ENCODE measurements around the gene C2orf49.
A peak's percentile ranks its signal among the peaks of the same experiment; 100 is the strongest.

The C2orf49 gene

GRCh38 chr2:105362862-105363591, 25.7 kb downstream of the C2orf49 start:
- peak; percentile 3 for DNase-seq (ENCODE audit: low read depth)

GRCh38 chr2:105364436-105365139, 27.2 kb downstream of the C2orf49 start:
- peak; percentile 0 for DNase-seq (ENCODE audit: low read depth)

- peak; percentile 1 for DNase-seq (ENCODE audit: low read depth)
These were observed 27.9 kb downstream of the C2orf49 start for GRCh38 chr2:105365206-105365605.

GRCh38 chr2:105368759-105369408, 31.5 kb downstream of the C2orf49 start:
- no peak for DNase-seq (ENCODE audit: low read depth)

GRCh38 chr2:105369777-105370690, 32.7 kb downstream of the C2orf49 start:
- peak; percentile 85 for DNase-seq (ENCODE audit: low read depth)

- no peak for DNase-seq (ENCODE audit: low read depth)
These were observed 33.8 kb downstream of the C2orf49 start for GRCh38 chr2:105371156-105371555.

- DNase-seq (ENCODE audit: low read depth): no peak
These were observed 34.5 kb downstream of the C2orf49 start for GRCh38 chr2:105371810-105372209.

GRCh38 chr2:105373344-105373781, 36.0 kb downstream of the C2orf49 start:
- DNase-seq (ENCODE audit: low read depth): no peak

- DNase-seq (ENCODE audit: low read depth): no peak
These were observed 36.6 kb downstream of the C2orf49 start for GRCh38 chr2:105373895-105374401.

GRCh38 chr2:105375001-105375561, 37.7 kb downstream of the C2orf49 start:
- peak; percentile 81 for DNase-seq (ENCODE audit: low read depth)

- DNase-seq (ENCODE audit: low read depth): no peak
These were observed 38.7 kb downstream of the C2orf49 start for GRCh38 chr2:105376010-105376409.

GRCh38 chr2:105376789-105377240, 39.5 kb downstream of the C2orf49 start:
- DNase-seq (ENCODE audit: low read depth): peak; percentile 84

GRCh38 chr2:105377871-105378270, 40.5 kb downstream of the C2orf49 start:
- no peak for DNase-seq (ENCODE audit: low read depth)

GRCh38 chr2:105378276-105378840, 41.0 kb downstream of the C2orf49 start:
- no peak for DNase-seq (ENCODE audit: low read depth)

GRCh38 chr2:105378921-105379383, 41.6 kb downstream of the C2orf49 start:
- no peak for DNase-seq (ENCODE audit: low read depth)

GRCh38 chr2:105379741-105380186, 42.4 kb downstream of the C2orf49 start:
- DNase-seq (ENCODE audit: low read depth): no peak

- peak; percentile 62 for DNase-seq (ENCODE audit: low read depth)
These were observed 43.2 kb downstream of the C2orf49 start for GRCh38 chr2:105380432-105381100.

GRCh38 chr2:105381101-105381668, 43.8 kb downstream of the C2orf49 start:
- no peak for DNase-seq (ENCODE audit: low read depth)

GRCh38 chr2:105382177-105382576, 44.8 kb downstream of the C2orf49 start:
- no peak for DNase-seq (ENCODE audit: low read depth)
